CD4-positive, CD25-positive, alpha-beta regulatory T cell (primary cell): ENCODE measurements around the gene GPX1. TPM values are rescaled to one million over a fixed set of nuclear protein-coding genes. Genes with fewer than 3 reads are reported as not detected.
"Not testable (repeated sequence)": the region's sequence is repeated elsewhere in the genome, so short reads cannot be mapped to it uniquely, and the experiment has no call there.

ENCODE experiments used
- ATAC-seq, 2 donors: fragments of 150-1000 bp; cut with Tn5 transposase; one replicate each; pipeline ENCODE4 v1.10.0; 2021; ENCODE audit warnings: low read depth in 2 of 2, moderate number of reproducible peaks in 2 of 2, moderate library complexity in 1 of 2
- DNase-seq, 3 donors: peaks; one replicate each; pipeline versions ENCODE4 v3.0.0 to v3.0.0-alpha.2; 2012 to 2022; ENCODE audit warnings: mixed read lengths in 1 of 3
- H3K27ac ChIP-seq: one replicate; pipeline ENCODE4 v1.7.0; 2013; ENCODE audit warnings: mild to moderate bottlenecking, low read length; ENCODE audit not compliant: insufficient read depth, poor library complexity, severe bottlenecking
- H3K27me3 ChIP-seq: one replicate; pipeline ENCODE4 v1.7.0; 2013; ENCODE audit warnings: low read length; ENCODE audit not compliant: control insufficient read depth, insufficient read depth
- H3K36me3 ChIP-seq: one replicate; pipeline ENCODE4 v1.7.0; 2013; ENCODE audit warnings: mild to moderate bottlenecking, low read length, moderate library complexity; ENCODE audit not compliant: control insufficient read depth, insufficient read depth
- H3K4me1 ChIP-seq: 2 replicates; pipeline ENCODE4 v1.7.0; 2013; ENCODE audit warnings: mild to moderate bottlenecking, low read length; ENCODE audit not compliant: insufficient read depth, control insufficient read depth, poor library complexity, severe bottlenecking
- H3K4me3 ChIP-seq: one replicate; pipeline ENCODE4 v1.7.0; 2013; ENCODE audit warnings: low read depth, mild to moderate bottlenecking, low read length, moderate library complexity
- H3K9me3 ChIP-seq, 2 experiments: 1 replicate in 1 of 2; 2 replicates in 1 of 2; pipeline ENCODE4 v1.7.0; 2013; ENCODE audit warnings: low read length in 2 of 2, mild to moderate bottlenecking in 1 of 2, moderate library complexity in 1 of 2; ENCODE audit not compliant: control insufficient read depth in 2 of 2
- H3K27ac Mint-ChIP-seq, 3 donors: one replicate each; pipeline ENCODE4 v1.8.0; 2020 to 2022; ENCODE audit warnings: mild to moderate bottlenecking in 3 of 3, mixed read lengths in 3 of 3, moderate library complexity in 2 of 3
- H3K27me3 Mint-ChIP-seq: one replicate; pipeline ENCODE4 v1.8.0; 2022; ENCODE audit warnings: mild to moderate bottlenecking, mixed read lengths
- H3K36me3 Mint-ChIP-seq: one replicate; pipeline ENCODE4 v1.8.0; 2020; ENCODE audit warnings: mixed read lengths
- H3K4me1 Mint-ChIP-seq, 4 donors: one replicate each; pipeline ENCODE4 v1.8.0; 2020 to 2022; ENCODE audit warnings: mixed read lengths in 4 of 4, mild to moderate bottlenecking in 1 of 4
- H3K4me3 Mint-ChIP-seq, 4 donors: one replicate each; pipeline ENCODE4 v1.8.0; 2020 to 2022; ENCODE audit warnings: mild to moderate bottlenecking in 4 of 4, mixed read lengths in 4 of 4, moderate library complexity in 3 of 4
- H3K9me3 Mint-ChIP-seq, 7 donors: one replicate each; pipeline ENCODE4 v1.8.0; 2020 to 2022; ENCODE audit warnings: mixed read lengths in 7 of 7, mild to moderate bottlenecking in 3 of 7, moderate library complexity in 2 of 7
- polyA plus RNA-seq, 4 donors: library from polyadenylated mRNA; unstranded; fragments of 300-500 nt; fragmentation: Illumina TruSeq; gene quantifications; one replicate each; pipeline ENCODE4 v1.2.3, GENCODE V29; 2021
- total RNA-seq: library from RNA; stranded (reverse); gene quantifications from one replicate; pipeline ENCODE4 v1.2.3, GENCODE V29; 2022

GPX1 gene
- total and polyA plus RNA-seq, 5 donors from 2014 or later: 74.1 to 304 (median 241) TPM

DNA sequence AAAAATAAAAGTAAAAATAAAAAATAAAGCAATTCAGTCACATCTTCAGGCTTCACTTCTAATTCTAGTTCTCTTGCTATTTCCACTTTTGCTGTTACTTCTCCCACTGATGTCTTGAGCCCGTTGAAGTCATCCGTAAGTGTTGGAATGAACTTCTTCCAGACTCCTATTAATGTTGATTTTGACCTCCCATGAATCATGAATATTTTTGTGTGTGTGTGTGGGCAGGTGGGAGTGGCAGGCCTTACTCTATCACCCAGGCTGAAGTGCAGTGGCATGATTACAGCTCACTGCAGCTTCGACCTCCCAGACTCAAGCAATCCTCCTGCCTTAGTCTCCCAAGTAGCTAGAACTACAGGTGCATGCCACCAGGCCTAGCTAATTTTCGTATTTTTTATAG is 29.0 kb downstream of the GPX1 start:
- H3K9me3 Mint-ChIP-seq: no peaks in the 10 kb centered on the region
- DNase-seq (no peak), ATAC-seq (no peak)
- Histone ChIP-seq H3K36me3 (peaks cover 75% of the 10 kb centered on the region), H3K27ac (no peak overlapping the region), H3K9me3 (no peaks in the 10 kb centered on the region), H3K27me3 (no peaks in the 10 kb centered on the region), H3K4me3 (no peak overlapping the region), H3K4me1 (peaks cover 4% of the 10 kb centered on the region)
- no peak overlapping the region for H3K4me3 Mint-ChIP-seq
- H3K4me1 Mint-ChIP-seq: peaks cover 0 to 29% (median 16%) of the 10 kb centered on the region in 4 donors
- no peak overlapping the region for H3K27ac Mint-ChIP-seq
- peaks cover 39% of the 10 kb centered on the region for H3K36me3 Mint-ChIP-seq
- H3K27me3 Mint-ChIP-seq: no peaks in the 10 kb centered on the region

DNA sequence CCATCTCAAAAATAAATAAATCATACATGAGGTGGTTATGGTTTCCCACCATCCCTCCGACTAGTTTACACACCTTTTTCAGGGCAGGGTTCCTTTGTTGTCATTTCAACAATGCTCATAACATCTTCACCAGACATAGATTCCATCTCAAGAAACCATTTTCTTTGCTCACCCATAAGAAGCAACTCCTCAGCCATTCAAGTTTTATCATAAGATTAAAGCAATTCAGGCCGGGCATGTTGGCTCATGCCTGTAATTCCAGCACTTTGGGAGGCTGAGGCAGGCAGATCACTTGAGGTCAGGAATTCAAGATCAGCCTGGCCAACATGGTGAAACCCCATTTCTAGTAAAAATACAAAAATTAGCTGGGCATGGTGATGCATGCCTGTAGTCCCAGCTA is 29.8 kb downstream of the GPX1 start:
- not testable (repeated sequence) for H3K9me3 Mint-ChIP-seq, H3K27ac Mint-ChIP-seq, H3K4me3 ChIP-seq, H3K4me3 Mint-ChIP-seq, DNase-seq, H3K4me1 ChIP-seq, H3K9me3 ChIP-seq, ATAC-seq, H3K27me3 Mint-ChIP-seq, H3K27me3 ChIP-seq, H3K27ac ChIP-seq
- Mint-ChIP-seq H3K4me1 (peaks cover 0 to 25% (median 13%) of the 10 kb centered on the region in 4 donors), H3K36me3 (peaks cover 39% of the 10 kb centered on the region)
- H3K36me3 ChIP-seq: peaks cover 76% of the 10 kb centered on the region

DNA sequence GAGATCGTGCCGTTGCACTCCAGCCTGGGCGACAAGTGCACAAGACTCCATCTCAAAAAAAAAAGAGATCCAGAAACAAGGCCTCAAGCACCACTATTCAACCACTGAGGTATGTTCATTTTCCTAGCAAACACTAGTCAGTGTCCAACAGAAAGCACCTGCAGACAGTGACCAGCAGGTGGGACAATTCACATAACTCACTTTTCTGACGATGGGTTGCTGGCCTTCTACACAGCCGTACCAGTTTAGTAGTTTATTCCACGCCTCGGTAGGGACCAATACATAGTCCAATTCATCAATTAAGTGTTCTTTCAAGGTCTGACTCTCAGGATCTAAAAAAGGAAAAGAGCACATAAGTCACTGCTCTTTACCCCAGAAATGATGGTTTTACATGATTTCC is 30.7 kb downstream of the GPX1 start:
- Histone ChIP-seq H3K9me3 (no peaks in the 10 kb centered on the region), H3K27ac (no peak overlapping the region), H3K4me3 (no peak overlapping the region), H3K27me3 (no peaks in the 10 kb centered on the region), H3K4me1 (no peaks in the 10 kb centered on the region), H3K36me3 (peaks cover 76% of the 10 kb centered on the region)
- H3K27me3 Mint-ChIP-seq: no peaks in the 10 kb centered on the region
- peaks cover 0 to 20% (median 9%) of the 10 kb centered on the region in 4 donors for H3K4me1 Mint-ChIP-seq
- ATAC-seq (no peak), DNase-seq (no peak)
- peak overlapping the region in 1 of 3 donors; percentile 82 for H3K27ac Mint-ChIP-seq
- H3K4me3 Mint-ChIP-seq: no peak overlapping the region
- H3K9me3 Mint-ChIP-seq: no peaks in the 10 kb centered on the region
- peaks cover 37% of the 10 kb centered on the region for H3K36me3 Mint-ChIP-seq

DNA sequence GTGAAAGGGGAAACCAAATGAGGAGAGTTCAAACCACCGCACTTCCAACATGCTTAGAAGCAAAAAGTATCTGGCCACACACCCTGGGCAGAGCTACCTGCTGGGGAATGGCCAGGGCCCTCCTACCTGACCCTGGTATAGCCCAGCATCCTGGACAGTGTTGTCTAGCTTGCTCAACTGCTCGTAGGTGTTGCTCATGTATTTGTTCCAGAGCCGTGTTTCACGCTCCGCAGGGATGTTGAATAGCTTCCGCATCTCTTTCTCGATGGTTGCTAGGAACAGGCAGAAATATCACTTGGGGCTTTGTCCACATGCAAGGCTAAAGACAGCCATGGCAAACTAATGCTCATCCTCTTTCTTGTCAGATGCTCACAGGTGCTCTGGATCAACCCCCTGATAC is 33.4 kb downstream of the GPX1 start:
- H3K9me3 Mint-ChIP-seq: no peaks in the 10 kb centered on the region
- no peaks in the 10 kb centered on the region for H3K4me1 ChIP-seq
- ATAC-seq: no peak
- H3K4me3 Mint-ChIP-seq: no peak overlapping the region
- DNase-seq: no peak
- peaks cover 84% of the 10 kb centered on the region for H3K36me3 ChIP-seq
- H3K27ac ChIP-seq: no peak overlapping the region
- no peaks in the 10 kb centered on the region for H3K27me3 ChIP-seq
- H3K27ac Mint-ChIP-seq: no peak overlapping the region
- no peaks in the 10 kb centered on the region for H3K27me3 Mint-ChIP-seq
- H3K4me3 ChIP-seq: no peak overlapping the region
- H3K9me3 ChIP-seq: no peaks in the 10 kb centered on the region
- H3K4me1 Mint-ChIP-seq: peaks cover 0 to 26% (median 6%) of the 10 kb centered on the region in 4 donors
- peaks cover 53% of the 10 kb centered on the region for H3K36me3 Mint-ChIP-seq

DNA sequence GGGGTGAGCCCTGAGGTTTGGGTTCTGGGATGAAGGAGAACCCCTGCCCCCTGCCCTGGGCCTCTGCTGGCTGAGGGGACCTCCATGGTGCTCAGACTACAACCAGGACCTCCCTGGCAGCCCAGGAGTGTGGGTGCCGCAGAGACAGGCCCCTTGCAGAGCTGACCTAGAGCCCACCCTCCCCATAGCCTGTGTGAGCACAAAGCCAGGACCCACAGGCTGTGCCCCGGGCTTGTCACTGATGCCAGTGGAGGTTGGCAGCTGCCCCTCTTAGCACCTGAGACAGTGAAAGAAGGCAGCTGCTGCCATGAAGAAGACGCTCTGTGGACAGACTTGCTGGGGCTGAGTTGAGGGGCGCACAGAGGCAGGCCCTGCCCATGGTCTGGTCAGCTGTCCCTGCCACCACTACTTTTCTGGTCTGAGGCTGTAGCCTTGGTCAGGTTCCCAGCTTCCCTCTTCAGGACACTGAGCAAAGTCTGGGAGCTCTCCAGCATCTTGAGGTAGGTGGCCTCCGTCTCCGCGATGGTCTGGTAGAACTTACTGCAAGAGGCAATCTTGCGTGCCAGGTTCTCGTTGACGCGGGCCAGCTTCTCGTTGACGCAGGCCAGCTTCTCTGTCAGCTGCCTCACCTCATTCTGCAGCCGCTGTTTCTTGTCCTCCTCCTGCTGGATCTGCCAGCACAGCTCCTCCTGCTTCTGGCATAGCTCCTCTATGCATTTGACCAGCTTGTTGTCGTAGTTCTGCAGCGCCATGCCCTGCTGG is 41.3 kb downstream of the GPX1 start:
- H3K4me3 ChIP-seq: no peak overlapping the region
- no peaks in the 10 kb centered on the region for H3K27me3 ChIP-seq
- H3K27ac Mint-ChIP-seq: peak overlapping the region in 1 of 3 donors; percentile 20
- no peak overlapping the region for H3K27ac ChIP-seq
- peaks cover 58% of the 10 kb centered on the region for H3K36me3 ChIP-seq
- peaks cover 0 to 10% (median 2%) of the 10 kb centered on the region in 4 donors for H3K4me1 Mint-ChIP-seq
- no peak overlapping the region for H3K4me3 Mint-ChIP-seq
- no peaks in the 10 kb centered on the region for H3K9me3 Mint-ChIP-seq
- no peak for DNase-seq
- peaks cover 19% of the 10 kb centered on the region for H3K36me3 Mint-ChIP-seq
- no peaks in the 10 kb centered on the region for H3K27me3 Mint-ChIP-seq
- H3K4me1 ChIP-seq: no peaks in the 10 kb centered on the region
- no peak for ATAC-seq
- no peaks in the 10 kb centered on the region for H3K9me3 ChIP-seq

DNA sequence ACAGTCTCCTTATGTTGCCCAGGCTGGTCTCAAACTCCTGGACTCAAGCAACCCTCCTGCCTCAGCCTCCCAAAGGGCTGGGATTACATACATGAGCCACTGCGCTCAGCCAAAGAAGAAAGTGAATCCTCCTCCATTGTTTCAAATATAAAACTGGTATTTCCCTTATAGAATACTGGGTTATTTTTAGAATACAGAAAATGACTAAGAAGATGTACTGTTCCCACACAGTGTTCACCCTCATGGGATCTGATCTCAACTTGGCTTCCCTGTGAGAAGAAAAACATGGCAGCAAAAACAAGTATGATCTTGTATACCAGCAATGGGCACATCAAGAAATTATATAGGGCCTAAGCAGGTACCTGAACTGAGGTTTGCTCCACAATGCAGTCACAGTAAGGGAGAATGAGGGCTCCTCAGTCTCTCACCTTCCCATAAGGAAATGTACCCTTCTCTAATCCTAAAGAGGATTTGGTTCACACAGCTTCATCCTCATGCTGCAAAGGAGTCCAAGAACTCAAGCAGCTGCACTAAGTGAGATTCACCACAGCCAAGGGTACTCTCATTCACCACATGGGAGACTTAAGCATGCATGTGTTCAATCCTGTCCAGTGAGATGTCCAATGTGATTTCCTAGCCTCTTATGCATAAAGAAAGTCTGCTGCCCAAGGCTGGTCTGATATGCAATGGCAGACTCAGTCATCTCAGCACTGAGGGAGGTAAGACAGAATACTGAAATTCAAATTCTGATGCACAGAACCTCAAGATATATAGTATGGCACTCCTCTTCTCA is 44.1 kb downstream of the GPX1 start:
- Mint-ChIP-seq H3K27me3 (no peaks in the 10 kb centered on the region), H3K4me1 (peaks cover 0 to 6% (median 5%) of the 10 kb centered on the region in 4 donors), H3K36me3 (peaks cover 20% of the 10 kb centered on the region), H3K27ac (no peak overlapping the region), H3K4me3 (no peak overlapping the region), H3K9me3 (no peaks in the 10 kb centered on the region)
- DNase-seq (no peak), ATAC-seq (no peak)
- no peaks in the 10 kb centered on the region for H3K4me1 ChIP-seq
- H3K4me3 ChIP-seq: no peak overlapping the region
- H3K27me3 ChIP-seq: no peaks in the 10 kb centered on the region
- no peak overlapping the region for H3K27ac ChIP-seq
- H3K36me3 ChIP-seq: peaks cover 58% of the 10 kb centered on the region
- no peaks in the 10 kb centered on the region for H3K9me3 ChIP-seq

DNA sequence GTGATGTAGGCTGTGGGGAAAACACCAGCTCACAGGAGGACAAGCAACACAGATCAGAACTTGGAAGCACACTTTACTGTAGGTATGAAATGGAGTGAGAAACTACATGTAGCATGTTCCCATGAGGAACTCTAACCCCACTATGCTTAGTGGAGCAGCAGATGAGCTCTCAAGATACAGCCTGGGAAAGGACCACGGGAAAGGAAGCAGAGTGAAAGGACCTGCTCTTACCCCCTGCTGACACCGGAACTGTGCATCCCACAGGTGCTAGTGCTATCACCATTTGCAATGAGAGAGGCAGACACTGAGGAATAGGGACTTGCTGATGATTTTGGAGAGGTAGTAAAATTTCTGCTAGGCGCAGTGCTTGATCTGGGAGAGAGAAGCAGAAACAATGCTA is 46.9 kb downstream of the GPX1 start:
- Histone ChIP-seq H3K36me3 (peaks cover 56% of the 10 kb centered on the region), H3K4me1 (no peaks in the 10 kb centered on the region), H3K27me3 (no peaks in the 10 kb centered on the region), H3K9me3 (no peaks in the 10 kb centered on the region), H3K27ac (no peak overlapping the region), H3K4me3 (no peak overlapping the region)
- Mint-ChIP-seq H3K9me3 (no peaks in the 10 kb centered on the region), H3K36me3 (peaks cover 30% of the 10 kb centered on the region), H3K4me3 (no peak overlapping the region), H3K4me1 (peaks cover 0 to 8% (median 6%) of the 10 kb centered on the region in 4 donors), H3K27me3 (no peaks in the 10 kb centered on the region), H3K27ac (no peak overlapping the region)
- ATAC-seq: no peak
- DNase-seq: no peak
